SK-N-SH (cell line): ENCODE results near the gene MPST. TPM values are rescaled to one million over a fixed set of nuclear protein-coding genes. Genes with fewer than 3 reads are reported as not detected.

Source experiments
- CTCF ChIA-PET: fragments of 300-600, 350-600 bp; formaldehyde crosslinking; extraction: SDS; loops from one replicate; lab custom pipeline; 2021; lab: Yijun Ruan, JAX
- POLR2A ChIA-PET: fragments of 350-600 bp; sonication (Branson Sonifier 250); formaldehyde crosslinking; extraction: SDS; loops from one replicate; lab custom pipeline; 2020; ENCODE audit warnings: antibody characterized with exemption, inconsistent platforms; lab: Yijun Ruan, JAX
- DNase-seq: peaks from one replicate; pipeline ENCODE4 v3.0.0; 2012
- H2AFZ ChIP-seq: fragments of 200-600 bp; sonication (generic); 2 replicates; pipeline ENCODE4 v1.8.1; 2016; ENCODE audit warnings: antibody characterized with exemption, mild to moderate bottlenecking, low read depth
- H3F3A ChIP-seq: fragments of 200-600 bp; sonication (generic); replicated peaks from 2 replicates; pipeline ENCODE3; 2016; ENCODE audit warnings: antibody characterized with exemption, mild to moderate bottlenecking; ENCODE audit not compliant: insufficient read depth
- H3K27ac ChIP-seq, 2 experiments: fragments of 200-500 bp in 1 of 2; fragments of 200-600 bp in 1 of 2; sonication (Bioruptor generic) in 1 of 2; sonication (generic), shearing (Covaris generic) in 1 of 2; 2 replicates each; pipeline versions ENCODE4 v1.5.1 to v1.6.1; 2014 to 2016; ENCODE audit warnings: low read depth in 2 of 2, inconsistent platforms in 1 of 2, low read length in 1 of 2, mild to moderate bottlenecking in 1 of 2, mixed read lengths in 1 of 2
- H3K27me3 ChIP-seq: fragments of 200-600 bp; sonication (generic), shearing (Covaris generic); 2 replicates; pipeline ENCODE4 v1.6.1; 2016; ENCODE audit warnings: mixed run types; ENCODE audit not compliant: insufficient read depth
- H3K36me3 ChIP-seq, 2 experiments: fragments of 200-500 bp in 1 of 2; fragments of 200-600 bp in 1 of 2; sonication (Bioruptor generic) in 1 of 2; sonication (generic) in 1 of 2; replicated peaks in 1 of 2; 2 replicates each; pipeline versions ENCODE3 to v1.5.1; 2014 to 2016; ENCODE audit warnings: low read length in 1 of 2, mild to moderate bottlenecking in 1 of 2; ENCODE audit not compliant: insufficient read depth in 2 of 2, control insufficient read depth in 1 of 2
- H3K4me1 ChIP-seq, 2 experiments: fragments of 200-500 bp in 1 of 2; fragments of 200-600 bp in 1 of 2; sonication (Bioruptor generic) in 1 of 2; sonication (generic), shearing (Covaris generic) in 1 of 2; 2 replicates each; pipeline versions ENCODE4 v1.5.1 to v1.6.1; 2014 to 2016; ENCODE audit warnings: low read depth in 1 of 2, low read length in 1 of 2, mixed run types in 1 of 2; ENCODE audit not compliant: insufficient read depth in 2 of 2, control insufficient read depth in 1 of 2
- H3K4me2 ChIP-seq: fragments of 200-600 bp; sonication (generic), shearing (Covaris generic); 2 replicates; pipeline ENCODE4 v1.6.1; 2017; ENCODE audit warnings: mixed run types
- H3K4me3 ChIP-seq, 2 experiments: fragments of 200-500 bp in 1 of 2; fragments of 200-600 bp in 1 of 2; sonication (Bioruptor generic) in 1 of 2; sonication (generic), shearing (Covaris generic) in 1 of 2; 2 replicates each; pipeline versions ENCODE4 v1.5.1 to v1.8.1; 2014 to 2016; ENCODE audit warnings: low read depth in 2 of 2, inconsistent platforms in 1 of 2, low read length in 1 of 2, mild to moderate bottlenecking in 1 of 2, mixed read lengths in 1 of 2, moderate library complexity in 1 of 2
- H3K79me2 ChIP-seq: fragments of 200-600 bp; sonication (generic); 2 replicates; pipeline ENCODE4 v1.8.1; 2017; ENCODE audit warnings: mild to moderate bottlenecking; ENCODE audit not compliant: insufficient read depth
- H3K9ac ChIP-seq: fragments of 200-600 bp; sonication (generic); 2 replicates; pipeline ENCODE4 v1.6.1; 2017; ENCODE audit warnings: mixed run types
- H3K9me2 ChIP-seq: fragments of 200-600 bp; sonication (generic); 2 replicates; pipeline ENCODE4 v1.6.1; 2017; ENCODE audit warnings: mixed run types
- H3K9me3 ChIP-seq: fragments of 200-600 bp; sonication (generic); 2 replicates; pipeline ENCODE4 v1.6.1; 2017; ENCODE audit warnings: mixed run types, mild to moderate bottlenecking, moderate library complexity
- H4K20me1 ChIP-seq: fragments of 200-600 bp; sonication (generic); 2 replicates; pipeline ENCODE4 v1.6.1; 2017; ENCODE audit warnings: mild to moderate bottlenecking, mixed run types; ENCODE audit not compliant: insufficient read depth
- CHD2 ChIP-seq: fragments of 150-350 bp; IDR thresholded peaks from 2 replicates; pipeline ENCODE4 v1.6.1; 2018; ENCODE audit warnings: low read length; ENCODE audit not compliant: partially characterized antibody
- EP300 ChIP-seq, 2 experiments: IDR thresholded peaks; 2 replicates each; pipeline versions ENCODE4 v1.4.0 to v1.6.1; 2012; ENCODE audit warnings: borderline replicate concordance in 1 of 2, low read depth in 1 of 2, low read length in 1 of 2
- EZH2phosphoT487 ChIP-seq: fragments of 200-600 bp; sonication (generic); IDR thresholded peaks from 2 replicates; pipeline ENCODE4 v1.6.1; 2017; ENCODE audit warnings: low read depth, mixed run types, mild to moderate bottlenecking, antibody characterized with exemption, moderate library complexity, borderline replicate concordance
- FOSL2 ChIP-seq: IDR thresholded peaks from 2 replicates; pipeline ENCODE4 v1.4.0; 2012; ENCODE audit warnings: low read depth, mild to moderate bottlenecking, moderate library complexity, borderline replicate concordance
- GATA2 ChIP-seq: sonication (generic); formaldehyde crosslinking; IDR thresholded peaks from 2 replicates; pipeline ENCODE4 v1.5.0; 2020; ENCODE audit warnings: mild to moderate bottlenecking, missing genetic modification reagents
- JUND ChIP-seq: IDR thresholded peaks from 2 replicates; pipeline ENCODE4 v1.4.0; 2012
- MEF2A ChIP-seq: IDR thresholded peaks from 2 replicates; pipeline ENCODE4 v1.4.0; 2012; ENCODE audit warnings: low read depth, borderline replicate concordance
- RCOR1 ChIP-seq: fragments of 150-350 bp; IDR thresholded peaks from 2 replicates; pipeline ENCODE4 v1.6.1; 2017; ENCODE audit warnings: antibody characterized with exemption, low read length
- SIN3A ChIP-seq: IDR thresholded peaks from 2 replicates; pipeline ENCODE4 v1.6.1; 2012; ENCODE audit warnings: low read depth, mild to moderate bottlenecking, low read length, moderate library complexity, borderline replicate concordance
- SMC3 ChIP-seq: IDR thresholded peaks from 2 replicates; pipeline ENCODE4 v1.6.1; 2012; ENCODE audit warnings: low read depth, low read length, improper control_type of control experiment
- TCF12 ChIP-seq: IDR thresholded peaks from 2 replicates; pipeline ENCODE4 v1.4.0; 2012
- TEAD4 ChIP-seq: IDR thresholded peaks from 2 replicates; pipeline ENCODE4 v1.4.0; 2012; ENCODE audit warnings: mild to moderate bottlenecking, borderline replicate concordance; ENCODE audit not compliant: insufficient read depth
- USF1 ChIP-seq: IDR thresholded peaks from 2 replicates; pipeline ENCODE4 v1.4.0; 2012; ENCODE audit warnings: low read depth, borderline replicate concordance
- YY1 ChIP-seq: IDR thresholded peaks from 2 replicates; pipeline ENCODE4 v1.4.0; 2012; ENCODE audit warnings: low read depth, mild to moderate bottlenecking
- WGBS: methylation state at CpG from one replicate; pipeline ENCODE4 v1.1.6; 2017; ENCODE audit warnings: low lambda C conversion rate; 5-methylcytosine and 5-hydroxymethylcytosine counted together
- polyA plus RNA-seq, 3 experiments: library from polyadenylated mRNA; depleted of rRNA; stranded (reverse); fragments of >200 nt; gene quantifications; 2 replicates each; pipeline ENCODE4 v1.2.3, GENCODE V29; 2012
- TF ChIP-seq, protein P1 (sequence below): IDR thresholded peaks from 2 replicates; pipeline ENCODE4 v1.4.0; 2012; ENCODE audit warnings: low read depth
- TF ChIP-seq, protein P2 (sequence below): IDR thresholded peaks from 2 replicates; pipeline ENCODE4; 2012
- TF ChIP-seq, protein P3 (sequence below): fragments of 150-350 bp; IDR thresholded peaks from 2 replicates; pipeline ENCODE4 v1.6.1; 2016; ENCODE audit warnings: mild to moderate bottlenecking, low read depth, low read length

Gene MPST
- polyA plus RNA-seq, 1 of the 3 experiments (the other 2 are of a cell fraction): 60.4 TPM

DNA sequence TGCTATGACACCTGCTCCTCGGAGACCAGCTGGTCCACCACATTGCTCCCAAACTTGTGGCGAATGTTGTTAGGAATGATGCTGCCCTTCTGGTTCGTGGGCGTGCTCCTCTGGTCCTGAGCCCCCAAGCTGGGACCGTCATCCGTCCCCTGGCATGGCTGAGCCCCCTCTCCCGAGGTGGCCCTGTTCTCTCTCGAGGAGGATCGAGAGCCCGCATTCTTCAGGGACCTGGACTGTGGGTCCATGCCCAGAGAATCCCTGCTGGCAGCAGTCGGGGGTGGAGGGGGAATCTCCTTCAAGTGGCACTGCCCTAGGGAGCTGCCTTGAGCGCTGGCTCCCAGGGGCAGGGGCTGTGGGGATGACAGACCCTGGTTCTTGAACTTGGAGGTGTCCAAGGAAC is 17.7 kb upstream of the MPST start:
- no peak for TF ChIP-seq TEAD4
- no peak for TF ChIP-seq SMC3
- TF ChIP-seq, protein P1, sequence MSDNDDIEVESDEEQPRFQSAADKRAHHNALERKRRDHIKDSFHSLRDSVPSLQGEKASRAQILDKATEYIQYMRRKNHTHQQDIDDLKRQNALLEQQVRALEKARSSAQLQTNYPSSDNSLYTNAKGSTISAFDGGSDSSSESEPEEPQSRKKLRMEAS: no peak
- no peak for TF ChIP-seq JUND
- no peak for TF ChIP-seq MEF2A
- TF ChIP-seq RCOR1: no peak
- no peak for TF ChIP-seq TCF12
- no peak for TF ChIP-seq YY1
- TF ChIP-seq EZH2phosphoT487: no peak
- TF ChIP-seq EP300 (IDR thresholded peaks at IDR 0.05; ENCODE audit: borderline replicate concordance in 1 of 2, low read depth in 1 of 2, low read length in 1 of 2): no peak
- TF ChIP-seq SIN3A: no peak
- TF ChIP-seq, protein P2, sequence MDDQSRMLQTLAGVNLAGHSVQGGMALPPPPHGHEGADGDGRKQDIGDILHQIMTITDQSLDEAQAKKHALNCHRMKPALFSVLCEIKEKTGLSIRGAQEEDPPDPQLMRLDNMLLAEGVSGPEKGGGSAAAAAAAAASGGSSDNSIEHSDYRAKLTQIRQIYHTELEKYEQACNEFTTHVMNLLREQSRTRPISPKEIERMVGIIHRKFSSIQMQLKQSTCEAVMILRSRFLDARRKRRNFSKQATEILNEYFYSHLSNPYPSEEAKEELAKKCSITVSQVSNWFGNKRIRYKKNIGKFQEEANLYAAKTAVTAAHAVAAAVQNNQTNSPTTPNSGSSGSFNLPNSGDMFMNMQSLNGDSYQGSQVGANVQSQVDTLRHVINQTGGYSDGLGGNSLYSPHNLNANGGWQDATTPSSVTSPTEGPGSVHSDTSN: no peak
- no peak for TF ChIP-seq CHD2
- no peak for TF ChIP-seq FOSL2
- TF ChIP-seq USF1: no peak
- TF ChIP-seq GATA2: no peak
- TF ChIP-seq, protein P3, sequence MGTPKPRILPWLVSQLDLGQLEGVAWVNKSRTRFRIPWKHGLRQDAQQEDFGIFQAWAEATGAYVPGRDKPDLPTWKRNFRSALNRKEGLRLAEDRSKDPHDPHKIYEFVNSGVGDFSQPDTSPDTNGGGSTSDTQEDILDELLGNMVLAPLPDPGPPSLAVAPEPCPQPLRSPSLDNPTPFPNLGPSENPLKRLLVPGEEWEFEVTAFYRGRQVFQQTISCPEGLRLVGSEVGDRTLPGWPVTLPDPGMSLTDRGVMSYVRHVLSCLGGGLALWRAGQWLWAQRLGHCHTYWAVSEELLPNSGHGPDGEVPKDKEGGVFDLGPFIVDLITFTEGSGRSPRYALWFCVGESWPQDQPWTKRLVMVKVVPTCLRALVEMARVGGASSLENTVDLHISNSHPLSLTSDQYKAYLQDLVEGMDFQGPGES: no peak
- H3K9me3 ChIP-seq: no peaks in the 10 kb centered on the region
- H3K9ac ChIP-seq: no peak overlapping the region
- no peaks in the 10 kb centered on the region for H3K36me3 ChIP-seq
- no peaks in the 10 kb centered on the region for H4K20me1 ChIP-seq
- no peak overlapping the region for H2AFZ ChIP-seq
- ChIA-PET POLR2A (no interaction called here), CTCF (no interaction called here)
- H3K27me3 ChIP-seq: peaks cover 14% of the 10 kb centered on the region; the same call in 1 of the 2 replicates
- H3K4me1 ChIP-seq: no peaks in the 10 kb centered on the region
- no peaks in the 10 kb centered on the region for H3F3A ChIP-seq
- no peak overlapping the region for H3K4me2 ChIP-seq
- no peak overlapping the region for H3K27ac ChIP-seq
- H3K9me2 ChIP-seq: no peaks in the 10 kb centered on the region
- 70% methylated on average over 12 of the region's 12 CpGs for WGBS
- no peaks in the 10 kb centered on the region for H3K79me2 ChIP-seq
- H3K4me3 ChIP-seq: no peak overlapping the region
- DNase-seq: no peak
